ENCODE results near the gene MBL2. TPM values are rescaled to one million over a fixed set of nuclear protein-coding genes. Genes with fewer than 3 reads are reported as not detected.

Gene MBL2
- polyA plus RNA-seq, 1 donor from 2014 or later: not detected

DNA sequence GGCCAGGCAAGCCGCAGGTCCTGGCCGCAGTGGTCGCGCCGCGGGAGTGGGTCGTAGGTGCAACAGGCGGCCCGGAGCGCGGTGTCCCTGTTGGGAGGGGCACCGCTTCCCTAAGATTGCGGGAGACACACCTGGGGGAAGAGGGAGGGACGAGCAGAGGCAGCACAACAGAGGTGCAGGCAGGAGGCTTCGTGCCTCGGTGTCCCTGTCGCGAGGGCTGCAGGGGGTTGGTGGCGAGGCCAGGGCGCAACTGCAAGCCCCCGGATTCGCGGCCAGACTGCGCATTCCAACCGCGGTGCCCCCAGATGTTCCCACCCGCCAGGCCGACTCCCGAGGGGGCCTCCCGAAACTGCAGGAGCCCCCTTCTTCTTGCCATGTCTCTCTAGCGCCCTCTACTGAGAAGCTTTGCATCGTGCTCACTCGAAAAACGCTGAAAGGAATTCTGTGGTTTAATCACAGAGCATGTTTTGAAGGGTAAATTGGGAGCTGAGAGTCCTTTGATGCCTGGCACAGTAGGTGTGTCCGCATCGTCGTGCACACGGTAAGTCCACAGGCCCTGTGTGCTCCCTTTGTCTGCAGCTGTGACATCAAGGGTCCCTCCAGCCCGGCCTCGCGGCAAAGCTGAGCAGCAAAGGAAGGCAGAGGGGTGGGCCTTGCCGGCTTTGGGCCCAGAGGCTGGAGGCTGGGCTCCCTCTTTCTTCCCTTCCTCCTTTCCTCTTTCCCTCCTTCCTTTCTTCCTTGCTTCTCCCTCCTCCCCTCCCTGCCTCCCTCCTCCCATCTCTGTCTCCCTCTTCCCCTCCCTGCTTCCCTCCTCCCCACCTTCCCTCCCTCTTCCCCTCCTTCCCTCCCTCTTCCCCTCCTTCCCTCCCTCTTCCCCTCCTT, 6.2 kb upstream of the MBL2 start:
- no peaks in the 10 kb centered on the region for H3K27me3 ChIP-seq (ENCODE audit: insufficient read depth, low read depth, low read length)
- no peak overlapping the region for H3K4me2 ChIP-seq (ENCODE audit: low read length)
- H3K4me3 ChIP-seq (ENCODE audit: low read length): no peak overlapping the region
- H3K36me3 ChIP-seq (ENCODE audit: insufficient read depth, low read length): no peaks in the 10 kb centered on the region
- TF ChIP-seq POLR2AphosphoS5 (IDR thresholded peaks at IDR 0.05): no peak
- TF ChIP-seq EZH2 (IDR thresholded peaks at IDR 0.05; ENCODE audit: borderline replicate concordance, insufficient read depth, low read length, poor library complexity, severe bottlenecking): no peak
- H3K27ac ChIP-seq (ENCODE audit: low read length): no peak overlapping the region
- H3F3A ChIP-seq (ENCODE audit: insufficient read depth, low read length, poor library complexity, severe bottlenecking): no peaks in the 10 kb centered on the region
- no peaks in the 10 kb centered on the region for H3K9me2 ChIP-seq (ENCODE audit: insufficient read depth, low read length)
- no peak overlapping the region for H2AFZ ChIP-seq (ENCODE audit: low read depth, low read length)
- no peaks in the 10 kb centered on the region for H3K79me2 ChIP-seq (replicated peaks; ENCODE audit: insufficient read depth, low read length)
- no peaks in the 10 kb centered on the region for H4K20me1 ChIP-seq (ENCODE audit: insufficient read depth)
- H3K9me3 ChIP-seq (ENCODE audit: low read length): no peaks in the 10 kb centered on the region
- no peak overlapping the region for H3K9ac ChIP-seq (ENCODE audit: low read length)

DNA sequence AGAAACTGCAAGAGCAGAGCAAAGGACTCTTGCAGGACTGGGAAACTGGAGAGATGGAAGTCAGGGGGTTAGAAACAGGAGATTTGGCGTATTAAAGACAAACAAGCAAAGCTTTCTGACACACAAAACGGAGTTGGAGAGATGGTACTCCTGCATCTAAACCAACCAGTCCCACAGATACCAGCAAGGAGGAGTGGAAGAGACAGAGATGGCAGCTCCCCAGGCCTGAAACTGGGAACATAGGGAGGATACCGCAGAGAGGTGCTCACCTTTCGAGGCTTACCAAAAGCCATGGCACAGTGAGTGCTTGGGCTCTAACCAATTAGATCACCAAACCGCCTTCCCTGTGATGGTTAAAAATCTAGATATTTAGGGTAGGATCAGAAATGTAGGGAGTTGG, 4.8 kb upstream of the MBL2 start:
- no peaks in the 10 kb centered on the region for H3K27me3 ChIP-seq (ENCODE audit: insufficient read depth, low read depth, low read length)
- TF ChIP-seq EZH2 (IDR thresholded peaks at IDR 0.05; ENCODE audit: borderline replicate concordance, insufficient read depth, low read length, poor library complexity, severe bottlenecking) (no peak), MXI1 (conservative IDR thresholded peaks at IDR 0.05; ENCODE audit: poor library complexity, severe bottlenecking) (no peak), EP300 (conservative IDR thresholded peaks at IDR 0.05; ENCODE audit: poor library complexity, severe bottlenecking) (no peak), TAF1 (IDR thresholded peaks at IDR 0.05; ENCODE audit: low read depth) (no peak), POLR2AphosphoS5 (IDR thresholded peaks at IDR 0.05) (no peak), RAD21 (conservative IDR thresholded peaks at IDR 0.05) (no peak), SMC3 (conservative IDR thresholded peaks at IDR 0.05; ENCODE audit: poor library complexity) (no peak)
- TF ChIP-seq, protein P1, sequence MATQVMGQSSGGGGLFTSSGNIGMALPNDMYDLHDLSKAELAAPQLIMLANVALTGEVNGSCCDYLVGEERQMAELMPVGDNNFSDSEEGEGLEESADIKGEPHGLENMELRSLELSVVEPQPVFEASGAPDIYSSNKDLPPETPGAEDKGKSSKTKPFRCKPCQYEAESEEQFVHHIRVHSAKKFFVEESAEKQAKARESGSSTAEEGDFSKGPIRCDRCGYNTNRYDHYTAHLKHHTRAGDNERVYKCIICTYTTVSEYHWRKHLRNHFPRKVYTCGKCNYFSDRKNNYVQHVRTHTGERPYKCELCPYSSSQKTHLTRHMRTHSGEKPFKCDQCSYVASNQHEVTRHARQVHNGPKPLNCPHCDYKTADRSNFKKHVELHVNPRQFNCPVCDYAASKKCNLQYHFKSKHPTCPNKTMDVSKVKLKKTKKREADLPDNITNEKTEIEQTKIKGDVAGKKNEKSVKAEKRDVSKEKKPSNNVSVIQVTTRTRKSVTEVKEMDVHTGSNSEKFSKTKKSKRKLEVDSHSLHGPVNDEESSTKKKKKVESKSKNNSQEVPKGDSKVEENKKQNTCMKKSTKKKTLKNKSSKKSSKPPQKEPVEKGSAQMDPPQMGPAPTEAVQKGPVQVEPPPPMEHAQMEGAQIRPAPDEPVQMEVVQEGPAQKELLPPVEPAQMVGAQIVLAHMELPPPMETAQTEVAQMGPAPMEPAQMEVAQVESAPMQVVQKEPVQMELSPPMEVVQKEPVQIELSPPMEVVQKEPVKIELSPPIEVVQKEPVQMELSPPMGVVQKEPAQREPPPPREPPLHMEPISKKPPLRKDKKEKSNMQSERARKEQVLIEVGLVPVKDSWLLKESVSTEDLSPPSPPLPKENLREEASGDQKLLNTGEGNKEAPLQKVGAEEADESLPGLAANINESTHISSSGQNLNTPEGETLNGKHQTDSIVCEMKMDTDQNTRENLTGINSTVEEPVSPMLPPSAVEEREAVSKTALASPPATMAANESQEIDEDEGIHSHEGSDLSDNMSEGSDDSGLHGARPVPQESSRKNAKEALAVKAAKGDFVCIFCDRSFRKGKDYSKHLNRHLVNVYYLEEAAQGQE (IDR thresholded peaks at IDR 0.05; ENCODE audit: borderline replicate concordance): no peak
- TF ChIP-seq, protein P2, sequence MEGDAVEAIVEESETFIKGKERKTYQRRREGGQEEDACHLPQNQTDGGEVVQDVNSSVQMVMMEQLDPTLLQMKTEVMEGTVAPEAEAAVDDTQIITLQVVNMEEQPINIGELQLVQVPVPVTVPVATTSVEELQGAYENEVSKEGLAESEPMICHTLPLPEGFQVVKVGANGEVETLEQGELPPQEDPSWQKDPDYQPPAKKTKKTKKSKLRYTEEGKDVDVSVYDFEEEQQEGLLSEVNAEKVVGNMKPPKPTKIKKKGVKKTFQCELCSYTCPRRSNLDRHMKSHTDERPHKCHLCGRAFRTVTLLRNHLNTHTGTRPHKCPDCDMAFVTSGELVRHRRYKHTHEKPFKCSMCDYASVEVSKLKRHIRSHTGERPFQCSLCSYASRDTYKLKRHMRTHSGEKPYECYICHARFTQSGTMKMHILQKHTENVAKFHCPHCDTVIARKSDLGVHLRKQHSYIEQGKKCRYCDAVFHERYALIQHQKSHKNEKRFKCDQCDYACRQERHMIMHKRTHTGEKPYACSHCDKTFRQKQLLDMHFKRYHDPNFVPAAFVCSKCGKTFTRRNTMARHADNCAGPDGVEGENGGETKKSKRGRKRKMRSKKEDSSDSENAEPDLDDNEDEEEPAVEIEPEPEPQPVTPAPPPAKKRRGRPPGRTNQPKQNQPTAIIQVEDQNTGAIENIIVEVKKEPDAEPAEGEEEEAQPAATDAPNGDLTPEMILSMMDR (IDR thresholded peaks at IDR 0.05; ENCODE audit: poor library complexity, severe bottlenecking): no peak
- no peaks in the 10 kb centered on the region for H3K9me2 ChIP-seq (ENCODE audit: insufficient read depth, low read length)
- no peak overlapping the region for H3K4me2 ChIP-seq (ENCODE audit: low read length)
- H3K9ac ChIP-seq (ENCODE audit: low read length): no peak overlapping the region
- no peaks in the 10 kb centered on the region for H4K20me1 ChIP-seq (ENCODE audit: insufficient read depth)
- no peak overlapping the region for H2AFZ ChIP-seq (ENCODE audit: low read depth, low read length)
- H3K9me3 ChIP-seq (ENCODE audit: low read length): no peaks in the 10 kb centered on the region
- H3K79me2 ChIP-seq (replicated peaks; ENCODE audit: insufficient read depth, low read length): no peaks in the 10 kb centered on the region
- H3F3A ChIP-seq (ENCODE audit: insufficient read depth, low read length, poor library complexity, severe bottlenecking): no peaks in the 10 kb centered on the region
- H3K4me3 ChIP-seq (ENCODE audit: low read length): no peak overlapping the region
- no peaks in the 10 kb centered on the region for H3K36me3 ChIP-seq (ENCODE audit: insufficient read depth, low read length)
- H3K27ac ChIP-seq (ENCODE audit: low read length): no peak overlapping the region

Measured in neural cell (in vitro differentiated cells).